Hematopoietic multipotent progenitor cell treated with erythropoietin and hydrocortisone succinate and interleukin-3 and kit ligand, for 8 days (in vitro differentiated cells): ENCODE data around the gene LRRC42.
"Not testable (repeated sequence)": the region's sequence is repeated elsewhere in the genome, so short reads cannot be mapped to it uniquely, and the experiment has no call there.

Source experiments
- DNase-seq: peaks from one replicate; pipeline ENCODE4 v3.0.0-alpha.2; 2015

The LRRC42 gene

GRCh38 chr1:53943090-53943489 lies 3.1 kb upstream of the LRRC42 start:
- DNase-seq, result no peak

DNA sequence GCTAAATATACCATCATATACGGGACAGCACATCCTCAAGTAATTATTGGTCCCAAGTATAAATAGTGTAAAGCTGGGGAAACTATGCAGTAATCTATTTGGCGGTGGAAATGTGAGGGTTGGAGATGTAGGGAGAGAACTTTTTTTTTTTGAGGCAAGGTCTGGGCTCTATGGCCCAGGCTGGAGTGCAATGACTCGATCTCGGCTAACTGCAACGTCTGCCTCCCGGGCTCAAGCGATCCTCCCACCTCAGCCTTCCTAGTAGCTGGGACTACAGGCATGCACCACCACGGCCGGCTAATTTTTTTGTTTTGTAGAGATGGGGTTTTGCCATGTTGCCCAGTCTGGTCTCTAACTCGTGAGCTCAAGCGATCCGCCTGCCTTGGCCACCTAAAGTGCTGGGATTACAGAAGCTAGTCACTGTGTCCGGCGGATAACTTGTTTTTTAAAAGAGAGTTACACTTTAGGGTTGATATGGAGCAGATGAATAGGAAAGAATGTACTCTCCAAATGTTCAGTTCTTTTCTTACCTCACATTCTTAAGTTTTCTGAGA lies 2.6 kb upstream of the LRRC42 start:
- DNase-seq, result no peak

- no peak for DNase-seq
Observed at GRCh38 chr1:53944469-53945182, 1.5 kb upstream of the LRRC42 start.

DNA sequence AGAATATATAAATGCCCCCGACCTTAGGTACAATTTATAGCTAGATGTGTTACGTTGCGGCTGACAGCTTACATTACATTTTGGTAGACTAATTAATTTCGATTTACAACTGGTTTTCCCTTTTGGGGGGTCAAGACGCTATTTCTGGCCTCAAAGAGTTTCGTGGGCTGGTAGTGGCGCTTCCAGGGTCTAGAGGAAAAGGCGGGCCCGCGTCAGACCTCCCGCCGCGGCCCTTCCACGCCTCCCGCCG lies 1.0 kb upstream of the LRRC42 start:
- no peak for DNase-seq

DNA sequence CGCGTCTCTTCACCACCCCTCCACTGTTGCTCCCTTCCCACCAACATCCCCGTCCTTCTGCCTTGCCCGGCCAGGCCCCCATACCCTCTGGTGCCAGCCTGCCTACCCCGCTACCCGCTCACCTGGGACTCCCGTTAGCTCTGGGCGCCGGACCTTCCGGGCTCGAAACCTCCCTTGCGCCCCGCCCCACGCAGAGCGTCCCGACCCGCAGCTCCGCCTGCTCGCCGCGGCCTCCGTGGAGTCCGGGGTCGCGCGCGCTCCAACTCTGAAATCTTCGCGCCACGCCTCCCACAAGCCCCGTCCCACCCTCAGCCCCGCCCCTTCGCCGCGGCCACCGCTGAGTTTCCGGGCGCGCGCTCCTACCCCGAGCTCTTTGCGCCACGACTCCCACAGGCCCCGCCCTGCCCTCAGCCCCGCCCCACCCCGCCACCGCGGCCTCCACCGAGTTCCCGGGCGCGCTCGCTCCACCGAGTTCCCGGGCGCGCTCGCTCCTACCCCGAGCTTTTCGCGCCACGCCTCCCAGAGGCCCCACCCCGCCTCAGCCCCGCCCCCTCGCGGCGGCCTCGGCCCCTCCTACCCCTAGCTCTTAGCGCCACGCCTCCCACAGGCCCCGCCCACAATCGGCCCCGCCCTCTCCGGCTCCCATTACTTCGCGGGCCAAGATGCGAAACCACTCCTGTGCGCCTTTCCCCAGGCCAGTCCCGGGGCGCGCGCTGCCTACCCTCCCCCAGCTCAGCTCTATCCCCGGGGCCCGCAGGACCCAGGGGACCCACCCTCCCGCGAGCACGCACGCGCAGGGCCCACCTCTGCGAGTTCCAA lies 508 bp upstream of the LRRC42 start, which contains the start of gene IFT25:
Gene IFT25, minus strand, starts transcription at position 267 of the 819 bp plus-strand sequence. CDS start 5,617 bp downstream, outside the sequence.
- DNase-seq, result peak; percentile 91

DNA sequence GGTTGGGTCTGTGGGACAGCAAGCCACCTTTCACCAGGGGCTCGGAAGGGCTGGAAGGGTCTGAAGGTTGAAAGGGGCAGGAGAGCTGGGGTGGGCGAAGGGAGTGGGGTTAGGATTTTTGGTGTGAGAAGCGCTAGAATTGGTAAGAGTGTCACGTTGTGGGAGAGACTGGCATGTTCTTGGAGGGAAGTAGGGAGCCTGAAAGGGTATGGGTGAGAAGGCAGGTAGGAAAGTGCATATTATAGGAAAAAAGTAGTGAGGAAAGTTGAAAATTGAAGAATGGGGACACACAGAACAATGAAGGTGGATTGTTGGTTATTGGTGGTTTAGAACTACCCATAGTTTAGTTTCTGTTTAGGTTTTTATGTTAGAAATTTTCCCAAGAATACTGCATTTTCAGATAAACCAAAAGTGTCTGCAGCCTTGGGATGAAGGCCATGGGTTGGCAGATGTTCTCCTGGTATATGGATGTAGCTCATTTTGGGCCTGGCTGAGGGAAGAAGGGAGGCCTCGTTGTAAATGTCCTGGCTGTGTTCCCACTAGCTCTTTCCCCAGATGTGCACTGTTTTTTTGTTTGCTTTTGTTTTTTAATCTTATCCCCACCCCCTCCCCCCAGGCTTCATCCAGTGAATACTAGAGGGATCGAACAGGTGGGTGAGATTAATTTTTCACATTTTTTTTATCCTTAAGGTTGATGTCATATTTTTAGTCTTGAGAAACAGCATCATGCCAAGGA lies 1.2 kb downstream of the LRRC42 start:
- DNase-seq, result no peak

- DNase-seq, result no peak
Observed at GRCh38 chr1:53948291-53948690, 2.1 kb downstream of the LRRC42 start.

GRCh38 chr1:53949023-53949990 lies 3.2 kb downstream of the LRRC42 start:
- peak; percentile 65 for DNase-seq

GRCh38 chr1:53951697-53952096 lies 5.5 kb downstream of the LRRC42 start:
- DNase-seq, result no peak

- DNase-seq, result no peak
Observed at GRCh38 chr1:53954128-53954527, 8.0 kb downstream of the LRRC42 start.

- no peak for DNase-seq
Observed at GRCh38 chr1:53956308-53957168, 10.4 kb downstream of the LRRC42 start.

DNA sequence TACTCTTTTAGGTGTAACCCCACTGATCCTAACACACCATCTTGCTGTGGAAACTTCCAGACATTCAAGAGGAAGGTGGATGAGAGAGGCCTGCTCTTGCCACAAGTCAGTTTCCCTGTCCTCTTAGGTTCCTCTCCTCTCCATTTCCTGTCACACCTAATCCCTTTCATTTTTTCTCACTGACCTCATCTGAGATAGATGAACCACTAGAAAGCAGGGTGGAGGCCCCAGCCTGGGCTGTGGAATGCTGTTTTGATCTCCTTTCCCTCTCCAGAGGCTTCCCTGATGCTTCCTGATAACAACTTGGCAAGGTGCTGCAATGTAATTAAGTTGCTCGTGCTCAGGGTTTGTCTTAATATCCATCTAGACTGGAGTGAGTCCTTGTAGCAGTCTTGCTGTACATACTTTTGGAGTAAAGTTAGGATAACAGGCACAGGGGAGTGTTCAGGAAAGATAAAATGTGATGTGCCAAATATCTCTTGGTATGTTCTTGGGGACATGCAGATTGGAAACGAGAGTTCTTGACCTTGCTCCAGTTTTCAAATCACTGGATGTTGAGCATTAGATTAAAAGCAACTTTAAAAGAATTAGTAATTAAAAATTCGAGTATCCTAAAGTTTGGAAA lies 11.2 kb downstream of the LRRC42 start:
- peak; percentile 34 for DNase-seq

GRCh38 chr1:53959664-53960250 lies 13.6 kb downstream of the LRRC42 start:
- peak; percentile 64 for DNase-seq

DNA sequence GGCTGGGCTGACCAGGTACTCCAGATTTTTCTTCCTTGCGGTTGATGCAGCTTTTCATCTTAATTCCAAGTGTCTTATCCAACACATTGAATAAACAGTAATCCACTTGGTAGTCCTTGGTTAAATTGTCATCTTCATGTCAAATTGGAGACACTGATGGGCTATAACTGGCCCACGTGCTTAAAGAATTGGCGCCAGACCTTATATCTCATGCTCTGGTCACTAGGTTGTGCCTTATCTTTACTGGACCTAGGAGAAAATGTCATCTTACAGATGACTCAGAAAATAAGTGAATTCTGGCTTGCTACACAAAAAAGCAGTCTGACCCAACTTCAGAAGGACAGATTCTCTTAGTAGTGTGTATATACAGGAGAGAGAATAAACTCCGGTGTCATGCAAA lies 16.2 kb downstream of the LRRC42 start:
- DNase-seq, result no peak

- DNase-seq, result no peak
Observed at GRCh38 chr1:53963460-53963859, 17.3 kb downstream of the LRRC42 start.

- no peak for DNase-seq
Observed at GRCh38 chr1:53964109-53964508, 18.0 kb downstream of the LRRC42 start.

DNA sequence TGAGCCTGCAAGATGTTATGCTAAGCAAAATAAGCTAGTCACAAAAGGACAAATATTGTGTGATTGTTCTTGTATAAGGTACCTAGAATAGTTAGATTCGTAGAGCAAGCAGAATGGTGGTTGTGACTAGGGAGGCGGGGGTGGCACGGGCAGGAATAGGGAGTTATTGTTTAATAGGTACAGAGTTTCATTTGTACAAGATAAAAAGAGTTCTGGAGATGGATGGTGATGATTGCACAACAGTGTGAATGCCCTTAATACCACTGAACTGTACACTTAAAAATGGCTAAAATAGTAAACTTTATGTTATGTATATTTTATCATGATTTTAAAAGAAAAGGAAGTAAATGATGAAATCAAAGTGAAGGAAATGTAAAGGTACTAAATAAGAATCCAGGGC lies 20.6 kb downstream of the LRRC42 start:
- DNase-seq, result no peak

DNA sequence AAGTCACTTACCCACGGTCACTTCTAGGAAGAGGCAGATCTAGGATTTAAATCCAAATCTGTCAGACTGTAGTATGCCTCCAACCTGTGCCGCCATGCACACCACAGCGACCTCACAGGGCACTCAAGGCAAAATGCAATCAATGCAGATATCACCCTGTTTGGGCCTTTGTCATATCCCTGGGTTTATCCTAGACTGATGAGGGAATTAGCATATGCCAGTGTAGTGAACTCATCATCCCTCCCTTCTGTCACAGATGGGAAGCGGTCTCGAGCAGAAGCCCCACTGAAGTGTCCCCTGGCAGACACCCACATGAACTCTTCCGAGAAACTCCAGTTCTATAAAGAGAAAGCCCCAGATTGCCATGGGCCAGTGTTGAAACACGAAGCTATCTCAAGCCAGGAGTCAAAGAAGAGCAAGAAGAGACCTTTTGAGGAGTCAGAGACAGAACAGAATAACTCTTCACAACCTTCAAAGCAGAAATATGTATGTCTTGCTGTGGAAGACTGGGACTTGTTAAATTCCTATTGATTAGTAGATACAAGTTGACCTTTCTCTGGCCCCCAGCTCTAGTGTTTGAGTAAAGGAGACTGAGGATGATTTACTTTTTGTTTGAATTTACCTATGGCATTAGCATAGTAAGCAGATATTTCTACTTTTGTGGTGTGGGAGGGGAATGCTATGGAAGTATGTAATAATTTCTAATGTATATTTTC lies 21.4 kb downstream of the LRRC42 start:
- no peak for DNase-seq

GRCh38 chr1:53968125-53968513 lies 22.0 kb downstream of the LRRC42 start:
- no peak for DNase-seq

GRCh38 chr1:53969323-53969722 lies 23.2 kb downstream of the LRRC42 start:
- DNase-seq, result not testable (repeated sequence)
